GM21528 (cell line): ENCODE data around the gene SRGAP3.

Experiments
- ATAC-seq: cut with Tn5 transposase; IDR thresholded peaks from one replicate; pipeline ENCODE4 v1.9.1; 2021; ENCODE audit warnings: mild to moderate bottlenecking, moderate library complexity; ENCODE audit not compliant: unreplicated experiment, low FRiP score

The SRGAP3 gene

GRCh38 chr3:9204253-9204992, 45.0 kb downstream of the SRGAP3 start:
- no peak for ATAC-seq

DNA sequence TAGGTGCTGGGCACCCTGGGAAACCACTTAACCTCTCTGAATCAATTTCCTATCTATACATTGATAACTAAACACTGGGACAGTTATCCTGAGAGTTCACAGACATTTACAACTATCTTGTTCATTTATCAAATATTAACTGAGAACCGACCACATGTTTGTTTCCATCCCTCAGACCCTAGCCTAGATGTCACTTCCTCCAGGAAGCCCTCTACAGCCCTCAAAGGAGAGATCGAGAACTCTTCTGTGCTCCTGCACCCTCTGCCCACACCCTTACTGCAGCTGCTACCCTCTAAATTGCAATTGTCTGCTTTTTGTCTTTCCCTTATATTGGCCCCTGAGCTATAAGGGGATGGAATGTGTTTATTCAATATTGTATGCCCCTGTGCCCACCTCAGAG, 46.1 kb downstream of the SRGAP3 start:
- ATAC-seq = no peak

DNA sequence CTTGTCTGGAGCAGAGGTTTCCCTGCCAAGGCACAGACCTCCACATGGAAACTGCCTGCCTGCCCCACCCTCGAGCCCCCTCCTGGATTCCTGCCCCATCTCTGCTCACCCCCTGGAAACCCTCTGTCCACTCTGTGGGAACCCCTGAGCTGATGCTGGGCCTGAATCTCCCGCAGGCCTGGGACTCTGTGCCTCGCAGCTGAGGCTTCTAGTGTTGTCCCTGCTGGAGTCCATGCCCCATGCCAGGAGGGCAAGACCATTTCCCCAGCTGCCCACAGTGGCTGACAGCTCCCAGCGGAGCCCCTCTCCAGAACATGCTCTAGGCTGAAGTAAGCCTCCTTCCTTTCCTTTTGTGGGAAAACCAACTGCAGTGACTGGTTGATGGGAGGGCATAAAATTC, 46.9 kb downstream of the SRGAP3 start:
- ATAC-seq = no peak

DNA sequence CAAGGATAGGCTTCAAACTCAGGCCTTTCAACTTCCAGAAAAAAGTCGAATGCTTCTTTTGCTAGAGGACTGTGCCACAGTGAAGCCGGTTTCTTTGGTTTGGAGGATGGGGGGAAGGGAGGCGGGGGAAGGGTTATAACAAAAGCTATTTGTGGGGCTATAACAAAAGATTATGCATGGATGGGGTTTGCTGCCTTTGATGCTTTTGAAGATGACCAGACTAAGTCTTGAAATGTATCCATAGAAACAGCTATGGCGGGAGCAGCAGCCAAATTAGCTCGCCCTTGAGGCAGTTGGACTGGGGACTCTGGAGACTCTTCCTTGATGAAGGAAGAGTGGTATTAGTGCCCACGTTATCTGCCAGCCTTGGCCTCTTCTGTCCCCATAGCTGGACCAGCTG, 47.5 kb downstream of the SRGAP3 start:
- ATAC-seq = no peak

DNA sequence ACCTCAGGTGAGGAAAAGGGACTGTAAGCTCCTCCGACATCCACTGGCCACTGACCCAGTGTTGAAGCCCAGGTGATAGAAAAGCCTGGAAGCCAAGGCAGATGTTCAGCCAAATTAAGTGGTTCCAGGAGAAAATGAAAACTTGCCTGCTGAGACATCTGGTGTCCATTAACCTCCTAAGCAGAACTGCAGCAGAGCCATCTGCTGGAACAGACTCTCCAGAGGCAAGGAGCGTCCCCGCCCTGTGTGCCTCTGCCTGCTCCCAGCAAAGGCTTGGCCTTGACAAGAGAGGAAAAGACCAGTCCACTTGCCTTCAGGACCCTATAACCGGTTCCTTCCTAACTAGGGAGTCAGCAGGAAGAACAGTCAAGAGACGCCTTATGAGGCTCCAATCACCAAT, 48.2 kb downstream of the SRGAP3 start:
- no peak for ATAC-seq

GRCh38 chr3:9199775-9200174, 49.7 kb downstream of the SRGAP3 start:
- ATAC-seq = no peak

GRCh38 chr3:9198899-9199335, 50.5 kb downstream of the SRGAP3 start:
- ATAC-seq = no peak

DNA sequence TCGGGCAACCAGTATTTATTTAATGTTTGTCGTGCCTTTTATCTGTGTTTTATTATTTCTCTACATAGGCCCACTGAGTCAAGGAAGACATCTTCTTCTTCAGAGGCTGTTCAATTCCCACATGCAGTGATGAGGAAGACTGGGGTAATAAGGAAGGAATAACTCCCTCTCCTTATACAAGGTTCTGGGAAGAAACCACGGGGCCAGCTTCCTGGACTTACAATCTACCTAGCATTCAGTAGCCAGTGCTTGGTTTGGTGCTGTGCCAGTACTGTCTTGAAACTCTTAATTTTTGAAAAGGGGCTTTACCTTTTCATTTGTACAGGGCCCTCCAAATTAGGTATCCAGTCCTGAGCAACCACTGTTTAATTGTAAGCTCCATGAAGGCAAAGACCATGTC, 51.2 kb downstream of the SRGAP3 start:
- ATAC-seq = no peak

DNA sequence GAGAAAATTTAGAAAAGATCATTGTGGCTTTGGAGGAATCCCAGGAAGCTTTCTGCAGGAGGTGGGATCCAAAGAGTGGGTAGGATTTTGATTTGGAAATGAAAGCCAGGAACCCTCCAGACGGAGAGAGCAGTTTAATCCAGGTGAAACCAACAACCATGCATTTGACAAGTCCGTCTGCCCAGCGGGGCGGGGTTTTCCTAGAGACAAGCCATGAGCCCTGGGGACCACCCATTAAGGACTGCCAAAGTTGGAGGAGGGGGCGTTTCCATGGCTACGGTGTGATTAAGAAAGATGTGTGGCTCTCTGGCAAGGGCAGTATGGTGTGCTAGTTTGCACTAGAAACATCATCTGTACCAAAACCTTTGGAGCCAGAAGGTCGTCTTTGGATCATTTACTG, 53.4 kb downstream of the SRGAP3 start:
- no peak for ATAC-seq

GRCh38 chr3:9195390-9195789, 54.1 kb downstream of the SRGAP3 start:
- ATAC-seq = no peak

DNA sequence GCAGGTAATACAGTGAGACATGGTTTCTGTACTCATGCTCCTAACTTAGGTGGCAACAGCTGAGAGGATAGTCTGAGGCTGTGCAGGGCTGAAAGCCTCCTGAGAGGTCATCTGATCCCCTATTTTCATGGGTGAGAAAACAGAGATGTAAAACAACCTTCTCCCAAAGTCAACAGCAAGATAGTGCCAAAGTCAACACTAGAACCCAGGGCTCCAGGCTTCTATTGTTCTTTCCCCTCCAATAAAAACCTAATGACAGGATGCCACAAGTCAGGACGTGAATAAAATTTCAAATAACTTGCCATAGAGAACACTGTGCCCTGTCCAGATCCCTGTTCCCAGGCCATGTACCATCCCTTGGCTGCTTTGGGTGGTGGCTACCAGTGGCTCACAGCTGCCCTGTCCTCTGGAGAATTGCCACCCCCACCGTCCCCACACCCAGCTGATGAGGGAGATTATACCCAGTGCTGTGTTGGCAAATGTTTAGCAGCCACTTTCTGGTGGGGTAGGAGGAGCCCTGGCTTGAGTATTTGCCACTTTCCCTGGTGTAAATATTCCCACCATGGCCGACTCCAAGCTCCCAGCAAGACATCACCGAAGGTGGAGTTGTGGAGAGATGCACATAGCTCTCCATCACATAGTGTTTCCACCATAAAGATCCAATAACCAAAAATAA, 54.8 kb downstream of the SRGAP3 start:
- ATAC-seq = no peak

GRCh38 chr3:9193633-9194195, 55.7 kb downstream of the SRGAP3 start:
- ATAC-seq = no peak

GRCh38 chr3:9193211-9193610, 56.2 kb downstream of the SRGAP3 start:
- no peak for ATAC-seq

DNA sequence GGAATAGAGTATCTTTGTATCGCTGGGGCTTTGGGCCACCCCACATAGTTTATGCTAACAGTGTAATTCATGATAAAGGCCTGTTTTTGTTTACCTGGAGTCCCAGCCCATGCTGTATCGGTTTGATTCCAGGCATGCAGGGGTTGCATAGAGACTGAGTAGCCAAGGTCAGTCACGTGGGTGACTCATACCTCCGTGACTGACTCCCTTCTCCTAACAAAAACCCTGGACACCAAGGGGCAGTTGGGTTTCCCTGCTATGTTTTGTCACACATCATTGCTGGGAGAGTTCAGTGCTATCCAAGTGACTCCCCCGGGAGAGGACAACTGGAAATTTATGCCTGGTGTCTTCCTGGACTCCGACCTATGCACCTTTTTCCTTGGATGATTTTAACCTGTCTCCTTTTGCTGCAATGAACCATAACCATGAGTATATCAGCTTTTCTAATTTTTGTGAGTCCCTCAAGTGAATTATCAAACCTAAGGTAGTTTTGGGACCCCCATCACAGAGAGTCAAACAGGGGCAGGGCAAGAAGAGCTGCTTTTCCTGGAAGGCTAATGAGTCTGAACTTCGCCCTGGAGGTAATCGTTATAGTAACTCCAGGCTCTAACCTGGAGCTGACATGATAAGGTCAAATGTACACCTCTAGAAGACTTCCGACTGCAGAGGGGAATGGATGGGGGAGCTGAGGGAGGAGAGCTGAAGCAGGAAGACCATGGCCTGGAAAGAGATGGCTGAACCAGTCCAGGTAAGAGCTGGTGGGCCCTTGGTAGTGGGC, 57.0 kb downstream of the SRGAP3 start:
- ATAC-seq = no peak

- ATAC-seq = no peak
These were observed 59.2 kb downstream of the SRGAP3 start for GRCh38 chr3:9190276-9190675.

DNA sequence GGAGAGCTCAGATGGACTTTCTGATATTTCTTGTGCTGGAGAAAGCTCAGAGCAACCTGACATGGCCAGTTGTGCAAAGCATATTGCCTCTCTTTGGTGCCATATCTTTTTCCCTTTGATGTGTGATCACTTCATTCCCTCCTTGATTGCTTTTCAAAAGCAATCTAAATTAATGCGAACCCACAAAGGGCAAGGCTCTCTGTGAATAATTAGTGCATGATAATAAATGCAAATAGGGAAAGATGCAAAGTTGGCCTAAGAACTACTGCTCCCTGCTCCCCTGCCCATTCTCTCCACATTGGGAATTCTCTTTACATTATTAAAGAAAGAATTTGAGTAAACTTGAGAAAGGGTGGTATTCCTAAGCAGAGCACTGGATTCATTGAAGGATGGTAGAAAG, 60.9 kb downstream of the SRGAP3 start:
- no peak for ATAC-seq

GRCh38 chr3:9185701-9186100, 63.7 kb downstream of the SRGAP3 start:
- ATAC-seq = no peak

DNA sequence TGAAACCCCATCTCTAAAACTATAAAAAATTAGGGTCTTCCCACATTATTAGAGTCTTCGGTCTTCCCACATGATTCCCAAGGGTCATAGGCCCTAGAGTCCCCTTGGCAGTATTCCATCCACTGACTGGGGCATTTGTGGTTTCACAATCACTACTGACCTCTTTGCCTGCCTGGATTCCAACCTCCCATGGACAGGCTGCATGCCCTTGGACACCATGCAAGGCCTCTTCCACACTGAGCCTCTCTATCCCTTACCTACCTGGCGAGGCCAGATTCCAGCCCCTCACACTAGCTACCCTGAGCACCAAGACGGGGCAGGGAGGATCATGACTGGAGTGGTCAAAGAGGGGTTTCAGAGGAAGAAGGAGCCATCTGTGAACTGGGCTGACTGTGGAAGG, 64.4 kb downstream of the SRGAP3 start:
- ATAC-seq = no peak

DNA sequence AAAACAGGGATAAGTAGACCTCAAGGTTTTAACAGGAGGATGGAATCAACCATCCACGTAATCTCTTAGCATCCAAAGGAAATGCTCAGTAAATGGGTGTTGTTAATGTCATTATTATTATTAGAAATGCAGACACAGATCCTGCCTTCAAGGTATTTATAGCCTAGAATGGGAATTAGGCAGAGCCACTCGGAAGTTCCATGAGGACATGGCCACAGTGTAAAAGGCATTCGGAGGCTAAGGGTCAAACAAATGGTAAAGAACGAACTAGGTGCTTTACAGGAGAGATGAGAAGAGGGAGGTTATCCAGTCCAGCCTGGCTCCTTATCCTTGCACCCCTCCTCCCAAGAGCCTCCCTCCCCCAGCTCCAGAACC, 65.0 kb downstream of the SRGAP3 start:
- ATAC-seq = no peak

DNA sequence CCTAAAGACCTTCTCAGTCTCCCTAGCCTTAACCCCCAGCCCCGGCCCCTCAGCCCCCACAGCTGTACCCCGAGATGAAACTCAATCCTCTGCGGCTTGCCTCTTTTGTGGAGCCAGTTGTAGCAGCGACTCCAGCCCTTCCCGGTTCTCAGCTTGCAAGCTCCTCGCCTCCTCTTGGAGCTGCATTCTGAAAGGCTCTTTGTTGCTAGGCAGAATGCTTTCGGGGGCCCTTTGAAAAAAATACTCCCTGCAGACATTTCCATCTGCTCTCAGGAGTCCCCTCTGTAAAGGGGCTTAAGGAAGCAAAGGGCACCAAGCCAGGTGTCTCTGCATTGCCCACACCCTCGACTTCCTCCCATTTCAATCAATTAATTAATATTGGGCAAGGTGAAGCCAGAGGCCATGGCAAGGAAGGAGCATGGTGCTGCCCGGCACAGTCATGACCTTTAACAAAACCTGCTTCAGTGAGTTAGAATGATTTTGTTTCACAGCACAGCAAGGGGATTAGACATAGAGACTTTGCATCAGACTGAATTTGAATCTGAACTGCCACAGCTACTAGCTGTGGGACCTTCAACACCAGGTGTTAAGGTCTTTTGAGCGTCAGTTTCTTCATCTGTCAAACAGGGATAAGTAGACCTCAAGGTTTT, 65.5 kb downstream of the SRGAP3 start:
- ATAC-seq = no peak

- ATAC-seq = no peak
These were observed 66.4 kb downstream of the SRGAP3 start for GRCh38 chr3:9183011-9183410.
